Measurements from ENCODE around the gene CDH23.

The CDH23 gene

GRCh38 chr10:71644307-71645180 lies 247.8 kb downstream of the CDH23 start:
- H3K4me1 ChIP-seq (ENCODE audit: insufficient read depth, poor library complexity, severe bottlenecking): no peaks in the 10 kb centered on the region
- DNase-seq (ENCODE audit: low spot score) (no peak), ATAC-seq (ENCODE audit: low read depth) (no peak)
- no peaks in the 10 kb centered on the region for H3K9me3 ChIP-seq (ENCODE audit: severe bottlenecking)
- H3K4me3 ChIP-seq (ENCODE audit: severe bottlenecking): no peak overlapping the region
- TF ChIP-seq CTCF (IDR thresholded peaks at IDR 0.05; ENCODE audit: poor library complexity, severe bottlenecking): no peak
- no peaks in the 10 kb centered on the region for H3K27me3 ChIP-seq (ENCODE audit: insufficient read depth, poor library complexity, severe bottlenecking)
- no peak overlapping the region for H3K27ac ChIP-seq (ENCODE audit: poor library complexity, severe bottlenecking)
- H3K36me3 ChIP-seq (ENCODE audit: low read depth): no peaks in the 10 kb centered on the region

- no peaks in the 10 kb centered on the region for H3K36me3 ChIP-seq (ENCODE audit: low read depth)
- ATAC-seq (ENCODE audit: low read depth) (no peak), DNase-seq (ENCODE audit: low spot score) (no peak)
- H3K27ac ChIP-seq (ENCODE audit: poor library complexity, severe bottlenecking): no peak overlapping the region
- no peaks in the 10 kb centered on the region for H3K27me3 ChIP-seq (ENCODE audit: insufficient read depth, poor library complexity, severe bottlenecking)
- H3K4me3 ChIP-seq (ENCODE audit: severe bottlenecking): no peak overlapping the region
- H3K4me1 ChIP-seq (ENCODE audit: insufficient read depth, poor library complexity, severe bottlenecking): no peaks in the 10 kb centered on the region
- no peak for TF ChIP-seq CTCF (IDR thresholded peaks at IDR 0.05; ENCODE audit: poor library complexity, severe bottlenecking)
- no peaks in the 10 kb centered on the region for H3K9me3 ChIP-seq (ENCODE audit: severe bottlenecking)
Measured at GRCh38 chr10:71645185-71645584, 248.5 kb downstream of the CDH23 start.

GRCh38 chr10:71646037-71646436 lies 249.3 kb downstream of the CDH23 start:
- ATAC-seq (ENCODE audit: low read depth) (no peak), DNase-seq (ENCODE audit: low spot score) (no peak)
- Histone ChIP-seq H3K27me3 (ENCODE audit: insufficient read depth, poor library complexity, severe bottlenecking) (no peaks in the 10 kb centered on the region), H3K9me3 (ENCODE audit: severe bottlenecking) (no peaks in the 10 kb centered on the region), H3K36me3 (ENCODE audit: low read depth) (no peaks in the 10 kb centered on the region), H3K27ac (ENCODE audit: poor library complexity, severe bottlenecking) (no peak overlapping the region), H3K4me1 (ENCODE audit: insufficient read depth, poor library complexity, severe bottlenecking) (no peaks in the 10 kb centered on the region), H3K4me3 (ENCODE audit: severe bottlenecking) (no peak overlapping the region)
- TF ChIP-seq CTCF (IDR thresholded peaks at IDR 0.05; ENCODE audit: poor library complexity, severe bottlenecking): no peak

- Histone ChIP-seq H3K27ac (ENCODE audit: poor library complexity, severe bottlenecking) (no peak overlapping the region), H3K4me3 (ENCODE audit: severe bottlenecking) (no peak overlapping the region), H3K9me3 (ENCODE audit: severe bottlenecking) (no peaks in the 10 kb centered on the region), H3K27me3 (ENCODE audit: insufficient read depth, poor library complexity, severe bottlenecking) (no peaks in the 10 kb centered on the region), H3K36me3 (ENCODE audit: low read depth) (no peaks in the 10 kb centered on the region), H3K4me1 (ENCODE audit: insufficient read depth, poor library complexity, severe bottlenecking) (no peaks in the 10 kb centered on the region)
- ATAC-seq (ENCODE audit: low read depth): no peak
- TF ChIP-seq CTCF (IDR thresholded peaks at IDR 0.05; ENCODE audit: poor library complexity, severe bottlenecking): no peak
- DNase-seq (ENCODE audit: low spot score): no peak
Measured at GRCh38 chr10:71646592-71647292, 250.0 kb downstream of the CDH23 start.
